Colon (tissue), 2 donors: ENCODE data around the gene MBD5.
A peak's percentile ranks its signal among the peaks of the same experiment; 100 is the strongest.

Source experiments
- FAIRE-seq: peaks from 2 replicates; lab custom pipeline; 2012; peaks lifted over from hg19 to GRCh38; lab: Jason Lieb, UNC
- donor health status: control.
- donor health status: control.

The MBD5 gene

GRCh38 chr2:148122788-148123187 lies 101.9 kb downstream of the MBD5 start:
- no peak for FAIRE-seq

DNA sequence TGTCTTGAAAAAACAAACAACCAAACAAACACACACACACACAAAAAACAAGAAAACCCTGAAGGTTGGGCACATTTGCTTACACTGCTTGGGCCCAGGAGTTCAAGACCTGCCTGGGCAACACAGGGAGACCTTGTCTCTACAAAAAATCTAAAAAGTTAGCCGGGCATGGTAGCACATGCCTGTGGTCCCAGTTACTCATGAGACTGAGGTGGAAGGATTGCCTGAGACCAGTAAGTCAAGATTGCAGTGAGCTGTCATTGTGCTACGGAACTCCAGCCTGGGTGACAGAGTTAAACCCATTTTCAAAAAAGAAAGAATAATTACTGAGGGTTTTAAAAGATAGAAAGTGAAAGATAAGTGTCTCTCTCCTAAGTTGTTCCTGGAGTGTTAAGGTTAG lies 103.4 kb downstream of the MBD5 start:
- no peak for FAIRE-seq

GRCh38 chr2:148130581-148130980 lies 109.7 kb downstream of the MBD5 start:
- no peak for FAIRE-seq

- no peak for FAIRE-seq
Observed at GRCh38 chr2:148132412-148132811, 111.5 kb downstream of the MBD5 start.

GRCh38 chr2:148135705-148136104 lies 114.8 kb downstream of the MBD5 start:
- FAIRE-seq: no peak

DNA sequence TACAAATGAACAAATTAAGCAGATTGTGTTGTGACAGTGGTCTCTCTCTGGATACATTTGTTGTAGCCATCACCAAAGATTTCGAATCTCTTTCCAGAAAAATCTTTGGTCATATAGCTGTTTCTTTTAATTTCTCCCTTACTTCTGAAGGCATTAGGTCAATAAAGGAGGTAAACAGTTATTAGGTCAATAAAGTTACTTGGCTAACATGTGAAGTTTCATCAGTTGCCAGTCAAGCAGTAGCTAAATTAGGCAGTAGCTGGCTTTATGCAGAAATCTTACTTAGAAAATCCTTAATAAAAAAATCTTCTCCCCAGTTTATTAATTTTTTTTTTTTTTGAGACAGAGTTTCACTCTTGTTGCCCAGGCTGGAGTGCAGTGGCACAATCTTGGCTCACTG lies 115.5 kb downstream of the MBD5 start:
- no peak for FAIRE-seq

DNA sequence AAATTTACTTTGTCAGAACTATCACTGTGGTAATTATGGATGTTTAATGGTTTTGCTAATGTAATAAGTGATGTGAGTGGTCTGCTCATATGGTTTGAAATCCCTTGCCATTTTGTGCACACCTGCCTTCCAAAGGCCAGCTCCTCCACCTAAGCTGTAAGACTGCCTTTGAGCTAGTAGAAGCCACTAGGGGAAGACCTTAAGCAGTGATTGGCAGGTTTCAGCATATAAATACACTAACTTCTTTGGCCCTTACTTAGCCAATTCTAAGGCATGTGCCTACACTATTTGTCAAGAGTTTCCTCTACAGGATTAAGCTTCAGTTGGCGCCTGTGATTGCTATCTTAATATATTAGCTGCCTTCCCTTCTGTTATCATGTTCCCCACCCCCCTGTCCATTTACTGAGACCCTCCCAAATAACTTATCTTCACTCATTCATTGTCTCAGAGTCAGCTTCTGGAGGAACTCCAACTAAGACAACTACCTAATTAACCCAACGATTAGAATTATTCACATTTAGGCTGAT lies 141.1 kb downstream of the MBD5 start:
- no peak for FAIRE-seq

DNA sequence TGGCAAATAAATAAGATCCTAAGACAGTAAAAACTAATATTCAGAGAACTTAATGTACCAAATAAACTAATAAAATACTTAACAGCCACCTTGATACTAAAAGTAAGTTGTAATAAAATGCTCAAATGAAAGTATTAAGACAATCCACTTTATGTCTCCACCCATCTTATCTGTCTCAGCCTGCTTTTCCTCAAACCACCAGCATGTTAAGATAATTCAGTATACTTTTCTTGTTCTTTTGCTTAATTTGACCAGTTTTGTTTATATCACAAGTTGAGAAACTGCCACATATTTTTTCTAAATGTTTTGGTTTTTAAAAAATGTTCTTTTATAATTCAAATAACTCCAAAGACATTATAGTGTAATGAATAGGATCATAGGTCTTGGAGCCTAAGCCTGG lies 142.0 kb downstream of the MBD5 start:
- FAIRE-seq: peak; percentile 53

DNA sequence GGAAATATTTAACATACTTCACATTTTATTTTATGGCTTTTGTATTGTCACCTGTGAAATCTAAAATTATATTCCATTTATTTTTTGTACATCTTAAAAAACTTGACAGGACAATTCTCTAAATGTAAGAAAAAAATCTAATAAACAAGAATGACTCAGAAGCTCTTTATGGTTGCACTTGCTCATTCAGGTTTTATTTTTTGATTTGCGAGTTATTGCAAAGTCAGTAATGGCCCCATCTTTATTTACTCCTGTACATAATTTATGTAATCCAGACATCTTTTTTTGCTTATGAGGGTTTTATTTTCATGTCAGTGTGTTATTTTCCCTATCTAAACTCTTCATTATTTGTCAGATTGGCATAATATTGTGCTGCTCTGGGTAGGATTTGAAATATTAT lies 145.1 kb downstream of the MBD5 start:
- FAIRE-seq: no peak

- no peak for FAIRE-seq
Observed at GRCh38 chr2:148167241-148167766, 146.4 kb downstream of the MBD5 start.

DNA sequence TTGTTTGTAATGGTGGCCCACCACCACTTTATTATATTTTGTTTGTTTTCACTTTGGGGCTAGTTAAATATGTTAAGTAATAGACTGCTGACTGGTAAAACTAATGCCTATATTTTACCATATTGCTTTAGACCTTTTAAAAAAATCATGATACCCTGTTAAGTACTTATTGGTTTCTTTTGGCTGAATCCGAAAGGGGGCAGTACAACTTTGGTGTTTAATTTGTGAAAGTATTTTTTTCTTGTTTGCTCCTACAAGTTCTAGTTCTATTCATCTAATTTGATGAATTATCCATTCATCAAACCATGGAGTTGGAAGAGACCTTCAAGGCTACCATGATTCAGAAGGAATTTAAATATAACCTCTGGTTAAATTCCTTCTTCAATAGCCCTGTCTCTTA lies 147.0 kb downstream of the MBD5 start:
- FAIRE-seq: no peak

DNA sequence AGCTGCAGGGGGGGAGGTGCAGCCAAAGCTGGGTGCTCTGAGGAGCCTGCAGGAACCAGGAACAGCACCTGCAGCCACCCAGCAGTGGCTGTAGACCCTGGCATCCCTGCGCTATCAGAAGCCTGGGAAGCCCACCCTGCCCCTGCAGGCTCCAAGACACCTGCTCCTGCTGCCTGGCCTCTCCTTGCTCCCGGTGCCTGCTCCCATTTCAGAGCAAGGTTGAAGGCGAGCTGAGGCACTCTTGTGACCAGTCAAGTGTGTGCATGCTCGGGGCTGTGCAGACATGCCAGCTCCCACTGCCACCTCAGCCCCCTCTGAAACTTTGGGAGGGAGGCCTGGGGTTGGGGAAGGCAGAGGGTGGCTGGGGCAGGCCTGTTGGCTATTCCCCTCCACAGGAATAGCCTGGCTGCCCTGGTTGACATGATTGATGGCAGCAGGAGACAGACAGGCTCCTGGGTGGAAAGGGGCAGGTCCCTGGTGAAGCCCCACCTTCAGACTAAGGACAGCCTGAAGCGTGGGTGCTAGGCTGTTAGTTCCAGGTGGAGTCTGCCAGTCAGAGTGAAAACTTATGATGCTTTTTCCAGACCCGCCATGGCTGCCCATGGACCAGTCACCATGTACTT lies 151.4 kb downstream of the MBD5 start:
- FAIRE-seq: no peak

DNA sequence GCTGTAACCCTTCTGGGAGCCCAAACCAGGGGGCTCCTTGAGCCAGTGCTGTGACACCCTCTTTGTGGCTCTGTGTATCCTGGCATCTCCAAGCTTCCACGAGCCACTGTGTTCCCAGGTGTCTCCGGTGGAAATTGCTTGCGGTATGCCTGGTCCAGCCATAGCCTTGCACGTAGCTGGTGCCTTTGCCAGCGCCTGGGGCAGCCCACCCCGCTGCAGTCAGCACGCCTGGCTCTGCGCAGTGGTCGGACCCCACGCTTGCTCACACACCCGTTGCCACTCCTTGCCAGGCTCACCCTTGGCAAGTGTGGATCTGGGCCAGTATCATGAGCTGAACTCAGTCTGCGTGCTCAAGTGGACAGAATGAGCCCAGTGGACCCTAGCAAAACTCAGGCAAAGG lies 152.3 kb downstream of the MBD5 start:
- no peak for FAIRE-seq

DNA sequence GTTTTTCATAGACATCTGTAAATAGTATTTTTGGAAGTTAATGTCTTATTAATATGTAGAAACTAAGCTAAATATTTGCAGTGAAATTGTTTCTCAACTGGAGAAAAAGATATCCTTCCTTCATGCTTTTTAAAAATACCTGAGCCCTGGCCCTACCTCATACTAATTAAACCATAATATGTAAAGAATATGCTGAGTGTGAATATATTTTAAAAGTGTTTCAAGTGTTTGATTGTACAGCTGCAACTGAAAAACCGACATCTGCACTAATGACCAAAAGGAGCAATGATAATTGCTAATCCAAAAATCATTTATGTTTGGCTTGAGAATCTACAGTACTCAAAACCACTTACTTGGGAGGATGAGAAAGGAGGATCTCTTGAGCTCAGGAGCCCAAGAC lies 156.7 kb downstream of the MBD5 start:
- no peak for FAIRE-seq

- peak; percentile 45 for FAIRE-seq
Observed at GRCh38 chr2:148179724-148180123, 158.8 kb downstream of the MBD5 start.

DNA sequence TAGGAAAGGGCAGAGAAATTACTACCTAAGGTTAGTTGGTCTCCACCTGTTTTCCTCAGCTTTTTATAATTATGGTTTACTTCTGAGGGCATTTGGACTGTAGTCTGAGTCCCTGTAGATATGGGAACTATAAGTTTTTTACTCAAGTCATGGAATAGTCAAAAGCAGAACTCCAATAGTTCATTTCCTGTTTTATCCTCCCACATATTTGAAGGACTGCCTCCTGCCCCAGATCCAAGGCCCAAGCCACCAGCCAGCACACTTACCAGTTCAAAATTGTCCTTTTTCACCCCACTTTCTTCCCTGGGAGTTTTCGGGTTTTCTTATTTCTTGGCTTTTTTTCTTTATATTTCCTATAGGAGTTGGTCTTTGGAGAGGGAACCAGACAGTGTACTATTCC lies 164.1 kb downstream of the MBD5 start:
- no peak for FAIRE-seq

- no peak for FAIRE-seq
Observed at GRCh38 chr2:148194882-148195281, 174.0 kb downstream of the MBD5 start.

GRCh38 chr2:148201075-148202004 lies 180.4 kb downstream of the MBD5 start:
- no peak for FAIRE-seq

- FAIRE-seq: no peak
Observed at GRCh38 chr2:148202237-148202636, 181.3 kb downstream of the MBD5 start.

GRCh38 chr2:148207111-148207510 lies 186.2 kb downstream of the MBD5 start:
- no peak for FAIRE-seq

DNA sequence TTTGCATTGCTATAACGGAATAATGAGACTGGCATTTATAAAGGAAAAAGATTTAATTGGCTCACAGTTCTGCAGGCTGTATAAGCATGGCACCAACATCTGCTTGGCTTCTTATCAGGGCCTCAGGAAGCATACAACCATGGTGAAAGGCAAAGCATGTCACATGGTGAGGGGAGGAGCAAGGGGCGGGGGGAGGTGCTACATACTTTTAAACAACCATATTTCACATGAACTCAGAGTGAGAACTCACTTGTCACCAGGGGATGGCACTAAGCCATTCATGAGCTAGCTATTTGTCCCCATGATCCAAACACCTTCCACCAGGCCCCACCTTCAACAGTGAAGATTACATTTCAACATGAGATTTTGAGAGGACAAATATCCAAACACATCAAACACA lies 188.7 kb downstream of the MBD5 start:
- FAIRE-seq: no peak

- peak; percentile 71 for FAIRE-seq
Observed at GRCh38 chr2:148218326-148219075, 197.6 kb downstream of the MBD5 start.
